Adrenal gland (tissue), 12 donors: ENCODE results near the gene GAS5. TPM values are rescaled to one million over a fixed set of nuclear protein-coding genes. Genes with fewer than 3 reads are reported as not detected.

Source experiments
- DNase-seq, 7 donors: peaks; one replicate each; pipeline ENCODE4 v3.0.0-alpha.2; 2019 to 2020
- H3K27ac ChIP-seq, 5 donors: fragments of 200-600 bp; sonication (generic) in 4 of 5; 1 replicate in 3 of 5; 2 replicates in 2 of 5; pipeline versions ENCODE4 v1.5.1 to v1.8.0; 2016 to 2020; ENCODE audit warnings: mild to moderate bottlenecking in 1 of 5
- H3K27me3 ChIP-seq: fragments of 200-600 bp; 2 replicates; pipeline ENCODE4 v1.8.0; 2021
- H3K36me3 ChIP-seq, 2 donors: fragments of 200-600 bp; replicated peaks in 1 of 2; 1 replicate in 1 of 2; 2 replicates in 1 of 2; pipeline versions ENCODE4 v1.5.1 to v1.8.0; 2018 to 2022
- H3K4me1 ChIP-seq, 2 donors: fragments of 200-600 bp; replicated peaks in 1 of 2; 1 replicate in 1 of 2; 2 replicates in 1 of 2; pipeline versions ENCODE4 v1.5.1 to v1.8.0; 2018 to 2021
- H3K4me3 ChIP-seq, 4 donors: fragments of 200-600 bp; sonication (generic) in 3 of 4; one replicate each; pipeline ENCODE4 v1.5.1; 2016 to 2018
- H3K9me3 ChIP-seq, 3 donors: fragments of 200-600 bp; sonication (generic) in 1 of 3; replicated peaks in 1 of 3; 1 replicate in 2 of 3; 2 replicates in 1 of 3; pipeline versions ENCODE4 v1.5.1 to v1.8.0; 2016 to 2021
- CTCF ChIP-seq, 6 experiments: fragments of 450-650 bp in 4 of 6; fragments of 200-600 bp in 2 of 6; sonication (generic) in 1 of 6; IDR thresholded peaks; 1 replicate in 5 of 6; 2 replicates in 1 of 6; pipeline versions ENCODE4 v1.5.1 to v1.8.0; 2016 to 2021; ENCODE audit warnings: antibody characterized with exemption in 6 of 6, mild to moderate bottlenecking in 2 of 6, moderate library complexity in 1 of 6
- POLR2A ChIP-seq, 2 donors: fragments of 450-650 bp; IDR thresholded peaks; one replicate each; pipeline ENCODE4 v1.6.1; 2017; ENCODE audit warnings: antibody characterized with exemption in 2 of 2, mild to moderate bottlenecking in 2 of 2, moderate library complexity in 1 of 2
- WGBS, 4 donors: extraction: QIAGEN DNeasy Blood & Tissue Kit in 2 of 4; methylation state at CpG; one replicate each; pipeline versions ENCODE4 v1.1.5 to v1.1.7; 2013 to 2017; 5-methylcytosine and 5-hydroxymethylcytosine counted together
- intact Hi-C, 2 donors: fragments of 100-400 bp; cut with DNase I; formaldehyde crosslinking; loops; one replicate each; pipeline versions ENCODE4 v1.14.1 to v1.15.0; 2022 to 2023
- polyA plus RNA-seq, 3 donors: library from polyadenylated mRNA; stranded (reverse); fragments of 200-250 nt in 2 of 3; fragments of 350-450 nt in 1 of 3; fragmentation: Illumina TruSeq in 1 of 3; extraction: RNeasy Lipid Tissue Mini Kit (QIAGEN cat#74804) in 1 of 3; gene quantifications; one replicate each; pipeline ENCODE4 v1.2.3, GENCODE V29; 2013 to 2014
- total RNA-seq, 9 donors: library from RNA; depleted of rRNA in 4 of 9; stranded (reverse); fragments of >200 nt in 4 of 9; fragments of 120-200 nt in 1 of 9; fragmentation: NEBNext Ultra II Directional in 1 of 9; extraction: Animal tissue kit (Norgen Biotek cat#: 25700) in 1 of 9; gene quantifications; one replicate each; pipeline versions ENCODE4 v1.1.0 to v1.2.4, GENCODE V29; 2013 to 2023
- donor health status: healthy with polysubstance abuse.
- donor health status: Bipolar disorder and iron deficiency.
- donor health status: DM: yes; HTN: yes; CAD: no.
- donor health status: DM: no; HTN: no; CAD: no.
- donor health status: DM: no; HTN: no; CAD: no.
- donor health status: DM: yes; HTN: yes; CAD: no.

Gene GAS5
- total and polyA plus RNA-seq, 12 donors, result 112 to 720 (median 279) TPM

GRCh38 chr1:173856014-173856413 lies 11.8 kb downstream of the GAS5 start:
- 75 to 97% (median 86%) methylated on average over 1 of the region's 1 CpG for WGBS, 4 donors
- Histone ChIP-seq H3K27ac (no peak overlapping the region), H3K9me3 (no peaks in the 10 kb centered on the region), H3K27me3 (no peaks in the 10 kb centered on the region), H3K36me3 (peaks cover 0 to 32% of the 10 kb centered on the region in 2 donors), H3K4me1 (no peaks in the 10 kb centered on the region), H3K4me3 (no peak overlapping the region)
- no peak for DNase-seq
- TF ChIP-seq POLR2A (IDR thresholded peaks at IDR 0.05) (no peak), CTCF (IDR thresholded peaks at IDR 0.05) (no peak)
- intact Hi-C loops, result no loop called here

- Histone ChIP-seq H3K27me3 (no peaks in the 10 kb centered on the region), H3K9me3 (no peaks in the 10 kb centered on the region), H3K4me3 (no peak overlapping the region), H3K4me1 (no peaks in the 10 kb centered on the region), H3K27ac (peak overlapping the region in 2 of 5 donors; percentile 43 to 66), H3K36me3 (peaks cover 0 to 28% of the 10 kb centered on the region in 2 donors)
- DNase-seq, result peak in 1 of 7 donors; percentile 18
- WGBS, 4 donors, result 54 to 86% (median 64%) methylated on average over 5 of the region's 5 CpGs
- intact Hi-C loops, result no loop called here
- TF ChIP-seq CTCF (IDR thresholded peaks at IDR 0.05), result no peak
- TF ChIP-seq POLR2A (IDR thresholded peaks at IDR 0.05), result no peak
Observed at GRCh38 chr1:173853074-173853473, 14.7 kb downstream of the GAS5 start.

GRCh38 chr1:173852105-173852504 lies 15.7 kb downstream of the GAS5 start:
- H3K27me3 ChIP-seq, result no peaks in the 10 kb centered on the region
- intact Hi-C loops, result no loop called here
- no peaks in the 10 kb centered on the region for H3K9me3 ChIP-seq
- peaks cover 0 to 19% of the 10 kb centered on the region in 2 donors for H3K36me3 ChIP-seq
- no peak for TF ChIP-seq CTCF (IDR thresholded peaks at IDR 0.05)
- TF ChIP-seq POLR2A (IDR thresholded peaks at IDR 0.05), result no peak
- H3K27ac ChIP-seq, result no peak overlapping the region
- 94 to 95% (median 95%) methylated on average over 4 of the region's 4 CpGs for WGBS, 4 donors
- no peaks in the 10 kb centered on the region for H3K4me1 ChIP-seq
- no peak overlapping the region for H3K4me3 ChIP-seq
- no peak for DNase-seq

- no peak overlapping the region for H3K27ac ChIP-seq
- WGBS, 4 donors, result 93 to 95% (median 95%) methylated on average over 1 of the region's 1 CpG
- TF ChIP-seq POLR2A (IDR thresholded peaks at IDR 0.05), result no peak
- TF ChIP-seq CTCF (IDR thresholded peaks at IDR 0.05), result no peak
- no peaks in the 10 kb centered on the region for H3K9me3 ChIP-seq
- no peak for DNase-seq
- no peak overlapping the region for H3K4me3 ChIP-seq
- no peaks in the 10 kb centered on the region for H3K4me1 ChIP-seq
- peaks cover 0 to 14% of the 10 kb centered on the region in 2 donors for H3K36me3 ChIP-seq
- intact Hi-C loops, result no loop called here
- H3K27me3 ChIP-seq, result no peaks in the 10 kb centered on the region
Observed at GRCh38 chr1:173832748-173833147, 35.0 kb downstream of the GAS5 start.
